Fibroblast of villous mesenchyme (primary cell): ENCODE data around the gene POGLUT2. TPM values are rescaled to one million over a fixed set of nuclear protein-coding genes. Genes with fewer than 3 reads are reported as not detected.

Source experiments
- DNase-seq: peaks from one replicate; pipeline ENCODE4 v3.0.0-alpha.2; 2010; ENCODE audit warnings: low read depth
- H3K4me3 ChIP-seq: 2 replicates; pipeline ENCODE4 v1.5.1; 2011; ENCODE audit warnings: low read depth, mild to moderate bottlenecking, low read length
- total RNA-seq: library from RNA; depleted of rRNA; stranded (reverse); fragments of >200 nt; gene quantifications from 2 replicates; pipeline ENCODE4 v1.2.3, GENCODE V29; 2012
- TF ChIP-seq, protein P1 (sequence below): IDR thresholded peaks from 2 replicates; pipeline ENCODE4 v1.5.1; 2012; ENCODE audit warnings: low read depth, mild to moderate bottlenecking, low read length; ENCODE audit not compliant: insufficient read depth

The POGLUT2 gene
- total RNA-seq, 1 donor = 30.2 TPM

DNA sequence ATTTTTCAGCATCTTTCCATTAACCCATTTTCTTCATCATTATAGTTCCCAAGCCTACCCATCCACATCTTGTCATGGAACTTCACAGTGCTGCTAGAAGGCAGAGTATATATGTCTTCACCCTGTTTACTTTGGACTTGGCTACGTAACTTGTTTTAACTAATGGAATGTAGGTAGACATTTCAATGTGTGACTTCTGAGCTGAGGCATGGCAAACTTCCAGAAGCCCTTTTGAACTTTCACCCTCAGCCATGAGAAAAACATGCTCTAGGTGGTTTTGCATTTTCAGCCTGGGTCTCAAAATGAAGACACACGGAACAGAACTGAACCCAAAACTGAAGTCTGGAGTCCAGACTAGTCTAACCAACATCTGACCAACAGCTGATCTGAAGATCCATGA is 28.3 kb downstream of the POGLUT2 start:
- TF ChIP-seq, protein P1, sequence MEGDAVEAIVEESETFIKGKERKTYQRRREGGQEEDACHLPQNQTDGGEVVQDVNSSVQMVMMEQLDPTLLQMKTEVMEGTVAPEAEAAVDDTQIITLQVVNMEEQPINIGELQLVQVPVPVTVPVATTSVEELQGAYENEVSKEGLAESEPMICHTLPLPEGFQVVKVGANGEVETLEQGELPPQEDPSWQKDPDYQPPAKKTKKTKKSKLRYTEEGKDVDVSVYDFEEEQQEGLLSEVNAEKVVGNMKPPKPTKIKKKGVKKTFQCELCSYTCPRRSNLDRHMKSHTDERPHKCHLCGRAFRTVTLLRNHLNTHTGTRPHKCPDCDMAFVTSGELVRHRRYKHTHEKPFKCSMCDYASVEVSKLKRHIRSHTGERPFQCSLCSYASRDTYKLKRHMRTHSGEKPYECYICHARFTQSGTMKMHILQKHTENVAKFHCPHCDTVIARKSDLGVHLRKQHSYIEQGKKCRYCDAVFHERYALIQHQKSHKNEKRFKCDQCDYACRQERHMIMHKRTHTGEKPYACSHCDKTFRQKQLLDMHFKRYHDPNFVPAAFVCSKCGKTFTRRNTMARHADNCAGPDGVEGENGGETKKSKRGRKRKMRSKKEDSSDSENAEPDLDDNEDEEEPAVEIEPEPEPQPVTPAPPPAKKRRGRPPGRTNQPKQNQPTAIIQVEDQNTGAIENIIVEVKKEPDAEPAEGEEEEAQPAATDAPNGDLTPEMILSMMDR = no peak
- DNase-seq = no peak
- no peak overlapping the region for H3K4me3 ChIP-seq

DNA sequence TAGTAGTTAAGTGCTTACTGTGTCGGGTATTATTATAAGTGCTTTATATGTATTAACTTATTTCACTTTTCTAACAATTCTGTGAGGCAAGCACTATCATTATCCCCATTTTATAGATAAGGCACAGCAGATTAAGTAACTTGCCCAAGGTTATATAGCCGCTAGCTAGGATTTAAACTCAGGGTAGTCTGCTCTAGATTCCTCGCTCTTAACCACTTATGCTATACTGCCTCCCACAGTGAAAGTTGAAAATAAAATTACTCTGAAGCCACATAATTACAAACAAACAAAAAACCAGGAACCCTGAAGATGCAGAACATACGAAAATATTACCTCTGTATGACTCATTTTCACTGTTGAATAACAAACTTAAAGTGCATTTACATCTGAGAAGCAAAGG is 29.1 kb downstream of the POGLUT2 start:
- TF ChIP-seq, protein P1 = peak; percentile 6
- H3K4me3 ChIP-seq = no peak overlapping the region
- peak; percentile 31 for DNase-seq

DNA sequence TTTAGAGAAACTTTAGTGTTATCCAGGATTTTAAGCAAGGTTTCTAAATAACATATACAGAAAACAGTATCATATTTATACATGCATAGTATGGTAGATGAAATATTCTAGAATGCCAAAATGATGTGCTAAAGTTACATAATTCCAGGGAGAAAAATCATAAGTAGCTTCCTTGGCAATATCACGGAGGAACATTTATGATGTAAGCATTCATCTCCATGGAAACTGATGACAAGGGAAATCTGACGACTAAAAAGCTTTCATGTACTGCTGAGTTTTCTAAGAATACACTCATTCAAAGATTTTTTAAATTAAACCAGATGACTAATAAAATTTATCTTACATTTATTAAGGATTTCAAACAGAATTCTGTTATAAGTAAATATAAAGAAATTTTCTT is 29.9 kb downstream of the POGLUT2 start:
- TF ChIP-seq, protein P1 = no peak
- DNase-seq = no peak
- no peak overlapping the region for H3K4me3 ChIP-seq

DNA sequence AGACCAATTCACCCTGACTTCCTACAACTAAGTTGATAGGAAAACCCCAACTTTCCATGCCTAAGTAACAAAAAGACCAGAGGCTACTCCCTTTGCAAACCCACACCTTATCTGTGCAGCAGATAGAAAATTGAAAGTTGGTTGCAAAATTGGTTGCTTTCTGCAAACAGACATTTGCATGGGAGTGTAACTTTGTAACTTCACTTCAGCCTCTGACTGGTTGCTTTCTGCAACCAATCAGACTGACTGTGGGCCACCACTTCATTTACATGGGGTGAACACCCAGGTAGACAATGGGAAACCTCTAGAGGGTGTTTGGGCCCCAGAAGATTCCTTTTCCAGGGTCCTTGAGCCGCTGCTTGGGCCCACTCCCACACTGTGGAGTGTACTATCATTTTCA is 35.0 kb downstream of the POGLUT2 start:
- DNase-seq = no peak
- H3K4me3 ChIP-seq = no peak overlapping the region
- TF ChIP-seq, protein P1 = no peak

DNA sequence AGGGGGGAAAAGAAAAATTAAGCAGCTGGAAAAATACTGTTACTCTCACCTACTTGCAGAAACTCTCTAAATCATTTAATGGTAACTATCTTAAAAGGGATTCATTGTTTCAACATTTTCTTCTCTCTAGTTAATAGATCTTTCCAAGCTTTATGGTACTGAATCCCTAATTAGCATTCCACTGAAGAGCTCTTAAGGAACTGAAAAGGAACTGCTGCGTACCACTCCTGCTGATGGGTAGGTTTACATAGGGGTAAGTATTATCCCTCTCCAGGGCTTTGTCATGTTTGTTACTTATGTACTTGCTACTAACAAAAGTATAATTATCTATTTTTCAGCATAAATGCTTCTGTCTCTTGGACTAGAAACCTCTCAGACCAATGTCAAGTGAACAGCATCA is 37.7 kb downstream of the POGLUT2 start:
- TF ChIP-seq, protein P1 = no peak
- no peak for DNase-seq
- H3K4me3 ChIP-seq = no peak overlapping the region

DNA sequence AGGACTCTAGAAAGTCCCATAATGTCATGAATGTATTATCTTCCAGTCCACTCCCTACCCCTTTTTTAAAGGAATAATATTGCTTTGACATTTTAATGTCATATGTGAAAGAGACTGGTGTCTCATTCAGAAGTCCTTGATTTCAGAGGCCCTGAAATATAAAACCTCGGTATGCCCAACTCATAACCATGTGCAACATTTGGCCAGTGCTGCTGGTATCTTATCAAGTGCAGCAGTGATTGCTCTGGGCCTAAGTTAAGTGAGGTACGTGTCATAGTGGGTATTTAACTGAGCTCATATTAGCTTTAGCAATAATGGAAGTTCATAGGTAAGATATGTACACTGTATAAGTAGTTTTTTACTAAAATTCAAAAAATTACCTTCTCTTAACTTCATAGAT is 39.9 kb downstream of the POGLUT2 start:
- no peak for DNase-seq
- TF ChIP-seq, protein P1 = no peak
- no peak overlapping the region for H3K4me3 ChIP-seq

DNA sequence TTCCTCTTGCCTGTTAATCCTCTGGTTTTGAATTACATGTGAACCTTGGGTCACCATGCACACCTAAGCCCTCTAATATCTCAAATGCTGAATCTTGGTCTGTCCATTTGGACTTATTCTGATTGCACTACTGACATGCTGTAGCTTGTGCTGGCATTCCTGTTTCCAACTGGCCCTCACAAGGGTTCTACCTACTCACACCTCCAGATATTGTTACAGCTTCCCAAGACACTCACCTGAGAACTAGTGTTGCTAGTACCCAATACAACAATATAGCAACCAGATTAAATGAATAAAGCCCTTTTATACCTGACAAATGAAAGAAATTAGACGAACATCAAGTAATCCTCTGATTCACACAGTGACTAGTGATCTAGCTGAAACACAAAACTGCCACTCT is 41.8 kb downstream of the POGLUT2 start:
- TF ChIP-seq, protein P1 = no peak
- DNase-seq = no peak
- no peak overlapping the region for H3K4me3 ChIP-seq
